B cell (primary cell): Measurements from ENCODE around the gene SPOCK1. TPM values are rescaled to one million over a fixed set of nuclear protein-coding genes. Genes with fewer than 3 reads are reported as not detected.

Experiments
- ATAC-seq: fragments of 200-7000 bp; cut with Tn5 transposase; one replicate; pipeline ENCODE4 v1.10.0; 2021; ENCODE audit warnings: low read depth, mild to moderate bottlenecking, moderate number of reproducible peaks, moderate library complexity
- CTCF ChIA-PET: fragments of 350-600 bp; sonication (Branson Sonifier 250); formaldehyde crosslinking; loops from one replicate; lab custom pipeline; 2021; ENCODE audit warnings: antibody characterized with exemption, inconsistent platforms; lab: Charles Lee
- POLR2A ChIA-PET: fragments of 350-600 bp; sonication (Branson Sonifier 250); formaldehyde crosslinking; loops from one replicate; lab custom pipeline; 2021; ENCODE audit warnings: antibody characterized with exemption; lab: Charles Lee
- DNase-seq: peaks from one replicate; pipeline ENCODE4 v3.0.0; 2013
- H2AFZ ChIP-seq: 2 replicates; pipeline ENCODE4 v1.6.1; 2012; ENCODE audit warnings: mild to moderate bottlenecking, low read depth, low read length; ENCODE audit not compliant: insufficient read depth, poor library complexity, severe bottlenecking
- H3K27ac ChIP-seq, 2 donors: 1 replicate in 1 of 2; 2 replicates in 1 of 2; pipeline ENCODE4 v1.5.1; 2012 to 2013; ENCODE audit warnings: low read length in 2 of 2, mild to moderate bottlenecking in 2 of 2, moderate library complexity in 1 of 2
- H3K27me3 ChIP-seq, 4 experiments: fragments of 200-600 bp in 1 of 4; sonication (generic) in 1 of 4; replicated peaks in 1 of 4; 1 replicate in 2 of 4; 2 replicates in 2 of 4; pipeline versions ENCODE4 v1.6.1 to v1.7.0; 2013 to 2016; ENCODE audit warnings: low read length in 3 of 4, mild to moderate bottlenecking in 2 of 4, mixed read lengths in 1 of 4, moderate library complexity in 1 of 4; ENCODE audit not compliant: insufficient read depth in 4 of 4, control insufficient read depth in 3 of 4; ENCODE audit errors: control extremely low read depth in 1 of 4
- H3K36me3 ChIP-seq, 2 experiments: replicated peaks in 1 of 2; 1 replicate in 1 of 2; 2 replicates in 1 of 2; pipeline versions ENCODE4 v1.6.1 to v1.7.1; 2013; ENCODE audit warnings: low read length in 1 of 2; ENCODE audit not compliant: insufficient read depth in 2 of 2, control insufficient read depth in 1 of 2; ENCODE audit errors: control extremely low read depth in 1 of 2, extremely low read depth in 1 of 2
- H3K4me1 ChIP-seq, 2 donors: fragments of 200-600 bp in 1 of 2; sonication (generic) in 1 of 2; 1 replicate in 1 of 2; 2 replicates in 1 of 2; pipeline versions ENCODE4 v1.5.1 to v1.6.1; 2013 to 2017; ENCODE audit warnings: low read length in 2 of 2; ENCODE audit not compliant: control insufficient read depth in 2 of 2, insufficient read depth in 2 of 2
- H3K4me2 ChIP-seq: replicated peaks from 2 replicates; pipeline ENCODE3; 2012; ENCODE audit warnings: mild to moderate bottlenecking, low read depth, low read length; ENCODE audit not compliant: poor library complexity, severe bottlenecking
- H3K4me3 ChIP-seq, 5 experiments: fragments of 200-600 bp in 1 of 5; sonication (generic) in 1 of 5; 1 replicate in 3 of 5; 2 replicates in 2 of 5; pipeline versions ENCODE4 v1.5.1 to v1.7.0; 2011 to 2016; ENCODE audit warnings: low read length in 4 of 5, mild to moderate bottlenecking in 4 of 5, low read depth in 2 of 5, control low read depth in 1 of 5, moderate library complexity in 1 of 5; ENCODE audit not compliant: insufficient read depth in 1 of 5; ENCODE audit errors: control extremely low read depth in 1 of 5, extremely low read depth in 1 of 5
- H3K79me2 ChIP-seq: fragments of 200-600 bp; sonication (generic); one replicate; pipeline ENCODE4 v1.6.0; 2016; ENCODE audit warnings: low read length; ENCODE audit not compliant: control insufficient read depth, insufficient read depth
- H3K9ac ChIP-seq: fragments of 200-600 bp; sonication (generic); 2 replicates; pipeline ENCODE4 v1.6.1; 2017; ENCODE audit warnings: mild to moderate bottlenecking, low read length, moderate library complexity
- H3K9me3 ChIP-seq, 3 donors: one replicate each; pipeline versions ENCODE4 v1.6.1 to v1.7.1; 2013; ENCODE audit warnings: low read length in 2 of 3; ENCODE audit not compliant: control insufficient read depth in 2 of 3, insufficient read depth in 1 of 3; ENCODE audit errors: control extremely low read depth in 1 of 3
- H4K20me1 ChIP-seq: 2 replicates; pipeline ENCODE4 v1.6.0; 2012; ENCODE audit warnings: mild to moderate bottlenecking, low read length; ENCODE audit not compliant: insufficient read depth, control insufficient read depth, poor library complexity, severe bottlenecking
- H3K27ac Mint-ChIP-seq: one replicate; pipeline ENCODE4 v1.8.0; 2021; ENCODE audit warnings: mixed read lengths
- H3K27me3 Mint-ChIP-seq: one replicate; pipeline ENCODE4 v1.8.0; 2021; ENCODE audit warnings: mixed read lengths
- H3K4me1 Mint-ChIP-seq: one replicate; pipeline ENCODE4 v1.8.0; 2021; ENCODE audit warnings: mixed read lengths
- H3K4me3 Mint-ChIP-seq: one replicate; pipeline ENCODE4 v1.8.0; 2021; ENCODE audit warnings: mixed read lengths
- H3K9me3 Mint-ChIP-seq: one replicate; pipeline ENCODE4 v1.8.0; 2022; ENCODE audit warnings: mixed read lengths; ENCODE audit not compliant: insufficient read depth
- CTCF ChIP-seq: fragments of 200-600 bp; IDR thresholded peaks from one replicate; pipeline ENCODE4 v1.8.0; 2022; ENCODE audit warnings: antibody characterized with exemption, mild to moderate bottlenecking
- EZH2 ChIP-seq: IDR thresholded peaks from 2 replicates; pipeline ENCODE4 v1.6.1; 2012; ENCODE audit warnings: borderline replicate concordance, low read depth, mild to moderate bottlenecking, moderate library complexity, low read length; ENCODE audit not compliant: insufficient read depth, poor library complexity, severe bottlenecking
- WGBS: methylation state at CpG from one replicate; pipeline ENCODE4 v1.1.5; 2013; ENCODE audit warnings: missing lambda C conversion rate; ENCODE audit not compliant: insufficient coverage; 5-methylcytosine and 5-hydroxymethylcytosine counted together
- intact Hi-C: fragments of 100-400 bp; cut with micrococcal nuclease; formaldehyde crosslinking; loops from one replicate; pipeline ENCODE4 v1.10.0; 2022
- polyA plus RNA-seq: library from polyadenylated mRNA; depleted of rRNA; stranded (reverse); fragments of >200 nt; gene quantifications from 2 replicates; pipeline ENCODE4 v1.2.3, GENCODE V29; 2012
- total RNA-seq, 2 donors: library from RNA; stranded (reverse); fragments of 120-200 nt in 1 of 2; gene quantifications; 1 replicate in 1 of 2; 2 replicates in 1 of 2; pipeline versions ENCODE4 v1.2.3 to v1.2.4, GENCODE V29; 2013 to 2022

Gene SPOCK1
- total and polyA plus RNA-seq, 2 donors (not counting 1 experiment from before 2014, with no cell fraction given) = not detected

DNA sequence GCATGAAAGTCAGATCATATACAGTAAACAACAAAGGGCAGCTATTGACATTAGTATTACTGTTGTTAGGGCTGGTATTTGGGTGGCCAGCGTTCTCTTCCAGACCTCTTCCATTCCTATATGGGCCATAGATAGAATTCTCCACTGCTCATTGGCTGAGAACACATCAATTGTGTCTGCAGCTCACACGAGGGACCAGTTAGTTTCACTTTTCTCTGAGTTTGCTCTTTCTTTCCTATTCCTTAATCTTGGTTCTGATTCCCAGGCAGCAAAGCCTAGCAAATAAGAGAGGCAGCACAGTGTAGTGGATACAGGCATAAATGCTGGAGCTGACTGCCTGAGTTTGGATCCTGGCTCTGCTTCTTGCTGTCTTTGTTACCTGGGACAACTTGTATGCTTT, 476.4 kb downstream of the SPOCK1 start:
- ChIA-PET POLR2A (no interaction called here), CTCF (no interaction called here)
- Histone ChIP-seq H3K27ac (no peak overlapping the region), H3K27me3 (peaks cover 0 to 4% (median 0%) of the 10 kb centered on the region in 4 experiments), H3K79me2 (no peaks in the 10 kb centered on the region), H2AFZ (no peak overlapping the region), H3K4me3 (no peak overlapping the region), H3K9me3 (no peaks in the 10 kb centered on the region), H3K9ac (no peak overlapping the region), H4K20me1 (no peaks in the 10 kb centered on the region), H3K4me1 (no peaks in the 10 kb centered on the region), H3K36me3 (no peaks in the 10 kb centered on the region), H3K4me2 (no peak overlapping the region)
- peaks cover 2% of the 10 kb centered on the region for H3K4me1 Mint-ChIP-seq
- WGBS = 13% methylated on average over 1 of the region's 2 CpGs
- no peaks in the 10 kb centered on the region for H3K9me3 Mint-ChIP-seq
- H3K4me3 Mint-ChIP-seq = no peak overlapping the region
- H3K27ac Mint-ChIP-seq = no peak overlapping the region
- intact Hi-C loops = no loop called here
- H3K27me3 Mint-ChIP-seq = no peaks in the 10 kb centered on the region
- no peak for TF ChIP-seq CTCF
- no peak for TF ChIP-seq EZH2
- no peak for ATAC-seq
- no peak for DNase-seq

DNA sequence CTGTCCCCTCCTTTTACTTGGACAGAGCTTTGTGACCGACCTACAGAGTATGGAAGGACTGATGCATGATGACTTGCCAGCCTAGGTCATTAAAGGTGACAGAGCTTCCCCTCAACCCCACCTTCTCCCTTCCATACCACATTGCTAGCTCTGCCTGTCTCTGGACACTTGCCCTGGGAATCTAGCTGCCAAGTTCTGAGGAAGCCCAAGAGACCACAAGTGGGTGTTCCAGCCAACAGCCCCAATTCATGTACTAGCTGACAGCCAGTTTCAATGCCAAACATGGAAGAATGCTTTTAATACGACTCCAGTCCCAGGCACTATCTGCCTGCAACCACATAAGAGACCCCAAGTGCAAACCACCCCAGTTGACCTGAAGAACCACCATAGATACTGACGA, 477.1 kb downstream of the SPOCK1 start:
- WGBS = 88% methylated on average over 1 of the region's 3 CpGs
- Histone ChIP-seq H3K36me3 (no peaks in the 10 kb centered on the region), H3K4me3 (no peak overlapping the region), H3K9ac (no peak overlapping the region), H3K4me2 (no peak overlapping the region), H3K79me2 (no peaks in the 10 kb centered on the region), H4K20me1 (no peaks in the 10 kb centered on the region), H3K9me3 (no peaks in the 10 kb centered on the region), H3K27ac (no peak overlapping the region), H2AFZ (no peak overlapping the region), H3K27me3 (peaks cover 0 to 4% (median 0%) of the 10 kb centered on the region in 4 experiments), H3K4me1 (no peaks in the 10 kb centered on the region)
- CTCF ChIA-PET = no interaction called here
- no peak for TF ChIP-seq EZH2
- TF ChIP-seq CTCF = no peak
- no peak for DNase-seq
- ATAC-seq = no peak
- intact Hi-C loops = no loop called here
- POLR2A ChIA-PET = no interaction called here
- Mint-ChIP-seq H3K9me3 (no peaks in the 10 kb centered on the region), H3K27me3 (no peaks in the 10 kb centered on the region), H3K27ac (no peak overlapping the region), H3K4me3 (no peak overlapping the region), H3K4me1 (peaks cover 2% of the 10 kb centered on the region)
